ENCODE measurements around the gene TAPT1.
"Not testable (repeated sequence)": the region's sequence is repeated elsewhere in the genome, so short reads cannot be mapped to it uniquely, and the experiment has no call there.

The TAPT1 gene, protein sequence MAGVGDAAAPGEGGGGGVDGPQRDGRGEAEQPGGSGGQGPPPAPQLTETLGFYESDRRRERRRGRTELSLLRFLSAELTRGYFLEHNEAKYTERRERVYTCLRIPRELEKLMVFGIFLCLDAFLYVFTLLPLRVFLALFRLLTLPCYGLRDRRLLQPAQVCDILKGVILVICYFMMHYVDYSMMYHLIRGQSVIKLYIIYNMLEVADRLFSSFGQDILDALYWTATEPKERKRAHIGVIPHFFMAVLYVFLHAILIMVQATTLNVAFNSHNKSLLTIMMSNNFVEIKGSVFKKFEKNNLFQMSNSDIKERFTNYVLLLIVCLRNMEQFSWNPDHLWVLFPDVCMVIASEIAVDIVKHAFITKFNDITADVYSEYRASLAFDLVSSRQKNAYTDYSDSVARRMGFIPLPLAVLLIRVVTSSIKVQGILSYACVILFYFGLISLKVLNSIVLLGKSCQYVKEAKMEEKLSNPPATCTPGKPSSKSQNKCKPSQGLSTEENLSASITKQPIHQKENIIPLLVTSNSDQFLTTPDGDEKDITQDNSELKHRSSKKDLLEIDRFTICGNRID

DNA sequence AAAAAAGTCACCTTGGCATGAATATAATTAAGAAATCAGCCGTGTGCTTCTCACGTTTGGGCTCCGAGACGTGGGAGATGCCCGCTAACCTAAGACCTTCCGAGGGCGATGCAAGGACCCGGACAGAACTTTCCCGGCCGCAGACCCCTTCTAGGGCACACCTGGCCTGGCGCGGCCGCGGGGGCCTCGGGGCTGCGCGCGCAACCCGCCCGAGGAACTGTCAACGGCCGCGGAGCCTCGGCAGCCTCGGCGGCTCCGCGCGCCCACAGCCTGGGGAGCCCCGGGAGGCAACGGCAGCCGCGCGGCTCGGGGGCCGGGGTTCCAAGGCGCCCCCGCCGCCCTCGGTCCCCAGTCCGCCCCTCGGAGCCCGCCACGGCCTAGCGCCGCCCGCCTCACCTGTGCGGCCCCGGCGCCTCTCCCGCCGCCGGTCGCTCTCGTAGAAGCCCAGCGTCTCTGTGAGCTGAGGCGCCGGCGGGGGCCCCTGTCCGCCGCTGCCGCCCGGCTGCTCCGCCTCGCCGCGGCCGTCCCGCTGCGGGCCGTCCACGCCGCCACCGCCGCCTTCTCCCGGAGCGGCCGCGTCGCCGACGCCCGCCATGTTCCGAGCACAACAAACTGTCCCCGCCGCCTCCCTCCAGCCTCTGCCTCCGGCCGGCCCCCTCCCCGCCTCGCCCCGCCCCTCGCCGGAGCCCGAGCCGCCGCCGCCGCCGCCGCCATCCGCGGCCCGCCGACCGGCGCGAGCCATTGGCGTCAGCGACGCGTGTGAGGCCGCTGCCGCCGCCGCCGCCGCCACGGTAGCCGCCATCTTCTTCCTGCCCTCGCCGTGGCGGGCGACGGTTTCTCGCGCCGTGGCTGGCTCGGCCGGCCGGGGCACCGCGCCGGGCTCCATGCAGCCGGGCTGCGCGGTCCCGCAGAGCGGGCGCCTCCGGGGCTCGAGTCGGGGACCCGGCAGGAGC, at the start of gene TAPT1:
Gene TAPT1, minus strand, starts transcription at position 609 of the 953 bp plus-strand sequence. Its CDS starts 14 bp downstream, at position 595.
- DNase-seq, result peak; percentile 85
- H3K27ac Mint-ChIP-seq, result peak within 1 kb of the TSS; percentile 96
- H3K4me1 Mint-ChIP-seq, result peaks cover 69% of the 10 kb centered on the region
- ATAC-seq, result peak; percentile 73
- no peaks in the 10 kb centered on the region for H3K9me3 Mint-ChIP-seq
- H3K27me3 Mint-ChIP-seq, result no peaks in the 10 kb centered on the region
- H3K4me3 Mint-ChIP-seq, result peak within 1 kb of the TSS; percentile 90
- H3K36me3 Mint-ChIP-seq (ENCODE audit: low read depth), result peaks cover 16% of the 10 kb centered on the region

DNA sequence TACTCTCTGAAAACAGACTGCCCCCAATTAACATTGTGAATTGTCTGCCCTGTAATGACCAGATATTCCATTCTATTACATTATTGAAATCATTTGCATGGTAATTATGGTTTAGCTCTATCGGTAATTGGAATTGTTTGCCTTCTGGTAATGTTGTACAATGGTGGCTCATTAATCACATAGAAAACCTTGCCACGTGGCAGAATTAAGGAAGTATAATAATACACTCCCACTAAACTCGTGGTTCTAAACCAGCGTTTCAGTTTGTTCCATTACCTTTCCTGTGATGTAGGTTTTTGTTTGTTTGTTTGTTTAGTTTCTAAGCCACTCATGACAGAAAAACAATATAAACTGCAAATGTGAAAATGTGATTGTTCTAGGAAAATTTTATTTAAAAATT, 45.1 kb upstream of the TAPT1 start:
- no peak for ATAC-seq
- Mint-ChIP-seq H3K27ac (no peak overlapping the region), H3K4me1 (peaks cover 5% of the 10 kb centered on the region), H3K9me3 (peaks cover 3% of the 10 kb centered on the region), H3K4me3 (no peak overlapping the region), H3K36me3 (ENCODE audit: low read depth) (peaks cover 4% of the 10 kb centered on the region), H3K27me3 (peaks cover under 1% of the 10 kb centered on the region)
- no peak for DNase-seq

DNA sequence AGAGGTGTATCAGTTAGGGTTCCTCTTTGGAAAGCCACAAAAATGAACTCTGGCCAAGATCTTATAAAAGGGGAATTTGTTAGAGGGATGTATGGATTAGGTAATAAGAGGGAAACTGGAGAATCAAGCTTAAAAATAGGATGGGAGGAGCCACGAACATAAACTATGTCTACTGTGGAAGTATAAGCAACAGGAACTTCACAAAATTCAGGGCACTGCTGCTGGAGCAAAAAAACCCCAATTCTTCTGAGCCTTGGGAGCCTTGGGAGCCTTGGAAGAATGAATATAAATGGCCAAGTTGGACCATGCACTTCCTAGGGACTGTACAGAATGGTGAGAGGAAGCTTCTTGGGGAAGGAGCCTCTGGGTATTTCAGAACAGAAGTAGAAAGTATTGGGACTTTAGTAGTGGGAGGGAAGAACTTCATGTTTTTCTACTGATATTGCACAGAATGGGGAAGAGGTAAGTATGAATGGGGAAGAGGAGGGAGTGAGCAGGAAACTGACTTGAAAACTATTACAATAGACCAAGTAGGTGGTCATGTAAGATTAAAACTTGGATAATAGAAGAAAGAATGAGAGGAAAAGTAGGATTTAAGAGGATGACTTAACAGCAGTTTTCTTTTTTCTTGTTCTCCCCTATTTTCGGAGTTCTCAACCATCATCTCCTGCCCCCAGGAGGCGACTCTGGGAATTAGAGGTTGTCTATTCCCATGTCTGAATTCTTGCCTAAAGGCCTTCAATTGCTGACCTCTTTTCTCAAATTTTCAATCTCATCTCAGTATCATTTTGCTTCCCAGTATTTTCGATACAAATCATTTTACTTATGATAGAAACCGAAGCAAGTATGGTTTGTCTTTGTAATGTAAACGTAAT, 44.4 kb upstream of the TAPT1 start:
- DNase-seq (no peak), ATAC-seq (no peak)
- peaks cover 5% of the 10 kb centered on the region for H3K4me1 Mint-ChIP-seq
- no peaks in the 10 kb centered on the region for H3K27me3 Mint-ChIP-seq
- no peaks in the 10 kb centered on the region for H3K9me3 Mint-ChIP-seq
- no peaks in the 10 kb centered on the region for H3K36me3 Mint-ChIP-seq (ENCODE audit: low read depth)
- H3K27ac Mint-ChIP-seq, result no peak overlapping the region
- no peak overlapping the region for H3K4me3 Mint-ChIP-seq

- not testable (repeated sequence) for H3K27ac Mint-ChIP-seq; DNase-seq; H3K9me3 Mint-ChIP-seq; H3K27me3 Mint-ChIP-seq; H3K36me3 Mint-ChIP-seq (ENCODE audit: low read depth); ATAC-seq; H3K4me1 Mint-ChIP-seq; H3K4me3 Mint-ChIP-seq
Measured at GRCh38 chr4:16269742-16270453, 43.6 kb upstream of the TAPT1 start.

DNA sequence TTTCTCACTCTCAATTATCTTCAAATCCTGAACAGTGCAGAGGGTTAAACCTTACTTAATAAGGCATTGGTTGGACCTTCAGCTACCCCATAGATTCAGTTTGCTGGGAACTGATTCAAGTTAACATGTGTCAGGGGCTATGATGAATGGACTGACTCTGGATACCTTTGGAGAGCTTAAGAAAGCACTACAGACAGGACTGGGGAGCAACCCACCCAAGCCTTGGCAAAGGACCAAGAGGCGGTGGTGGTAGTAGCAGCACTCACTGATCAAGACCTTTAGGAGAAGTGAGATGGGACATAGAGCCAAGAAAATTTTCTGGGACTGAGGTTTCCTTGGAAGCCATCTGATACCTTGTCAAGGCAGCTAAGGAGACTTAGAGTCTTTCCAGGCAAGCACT, 43.0 kb upstream of the TAPT1 start:
- no peak for ATAC-seq
- H3K4me3 Mint-ChIP-seq, result no peak overlapping the region
- no peaks in the 10 kb centered on the region for H3K36me3 Mint-ChIP-seq (ENCODE audit: low read depth)
- H3K27ac Mint-ChIP-seq, result no peak overlapping the region
- DNase-seq, result no peak
- no peaks in the 10 kb centered on the region for H3K27me3 Mint-ChIP-seq
- H3K4me1 Mint-ChIP-seq, result peaks cover 11% of the 10 kb centered on the region
- no peaks in the 10 kb centered on the region for H3K9me3 Mint-ChIP-seq

GRCh38 chr4:16268290-16268689, 42.0 kb upstream of the TAPT1 start:
- DNase-seq (no peak), ATAC-seq (no peak)
- Mint-ChIP-seq H3K4me3 (no peak overlapping the region), H3K4me1 (peaks cover 14% of the 10 kb centered on the region), H3K36me3 (ENCODE audit: low read depth) (no peaks in the 10 kb centered on the region), H3K27me3 (no peaks in the 10 kb centered on the region), H3K27ac (no peak overlapping the region), H3K9me3 (no peaks in the 10 kb centered on the region)

GRCh38 chr4:16267639-16268038, 41.4 kb upstream of the TAPT1 start:
- Mint-ChIP-seq H3K4me3 (no peak overlapping the region), H3K27me3 (no peaks in the 10 kb centered on the region), H3K4me1 (peaks cover 14% of the 10 kb centered on the region), H3K36me3 (ENCODE audit: low read depth) (no peaks in the 10 kb centered on the region), H3K27ac (no peak overlapping the region), H3K9me3 (no peaks in the 10 kb centered on the region)
- ATAC-seq (no peak), DNase-seq (no peak)

GRCh38 chr4:16265820-16266219, 39.5 kb upstream of the TAPT1 start:
- Mint-ChIP-seq H3K4me3 (no peak overlapping the region), H3K36me3 (ENCODE audit: low read depth) (peaks cover 2% of the 10 kb centered on the region), H3K4me1 (peaks cover 28% of the 10 kb centered on the region), H3K9me3 (no peaks in the 10 kb centered on the region), H3K27me3 (no peaks in the 10 kb centered on the region), H3K27ac (no peak overlapping the region)
- no peak for DNase-seq
- no peak for ATAC-seq

DNA sequence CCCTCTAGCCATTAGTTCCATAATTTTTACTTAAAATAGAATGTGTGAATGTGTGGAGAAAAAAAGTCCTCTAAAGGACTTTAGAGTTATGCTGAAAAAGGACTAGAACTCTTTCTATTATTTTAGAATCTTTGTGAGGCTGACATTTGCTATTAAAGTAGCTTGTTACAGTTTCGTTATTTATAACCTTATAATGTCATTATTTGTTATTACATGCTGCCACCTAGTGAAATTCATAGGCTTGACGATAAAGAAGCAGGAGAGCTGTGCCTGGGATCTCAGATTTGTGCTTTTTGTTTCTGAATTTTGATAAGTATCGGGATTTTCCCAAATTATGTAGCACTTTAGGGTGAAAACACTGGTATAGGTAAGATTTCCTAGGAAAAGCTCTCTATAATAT, 38.5 kb upstream of the TAPT1 start:
- H3K27me3 Mint-ChIP-seq, result no peaks in the 10 kb centered on the region
- peaks cover 6% of the 10 kb centered on the region for H3K9me3 Mint-ChIP-seq
- DNase-seq (no peak), ATAC-seq (peak; percentile 70)
- no peak overlapping the region for H3K4me3 Mint-ChIP-seq
- peaks cover 4% of the 10 kb centered on the region for H3K36me3 Mint-ChIP-seq (ENCODE audit: low read depth)
- no peak overlapping the region for H3K27ac Mint-ChIP-seq
- peaks cover 33% of the 10 kb centered on the region for H3K4me1 Mint-ChIP-seq

DNA sequence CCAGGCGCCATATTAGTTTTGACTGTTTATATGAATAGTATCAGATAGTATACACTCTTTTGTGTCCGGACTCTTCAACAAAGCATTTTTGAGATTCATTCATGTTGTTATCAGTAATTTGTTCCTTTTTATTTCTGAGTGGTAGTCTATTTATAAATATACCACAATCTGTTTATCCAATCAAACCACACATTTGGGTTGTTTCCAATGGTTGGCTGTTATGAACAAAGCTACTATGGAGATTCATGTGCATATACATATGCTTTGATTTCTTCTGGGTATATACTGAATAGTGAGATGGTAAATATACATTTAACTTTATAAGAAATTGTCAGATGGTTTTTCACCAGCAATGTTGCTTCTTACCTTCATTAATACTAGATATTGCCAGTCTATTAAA, 36.8 kb upstream of the TAPT1 start:
- H3K4me3 Mint-ChIP-seq, result no peak overlapping the region
- no peak overlapping the region for H3K27ac Mint-ChIP-seq
- ATAC-seq, result no peak

GRCh38 chr4:16262188-16262587, 35.9 kb upstream of the TAPT1 start:
- Mint-ChIP-seq H3K36me3 (ENCODE audit: low read depth) (peaks cover 10% of the 10 kb centered on the region), H3K4me3 (no peak overlapping the region), H3K9me3 (peaks cover 6% of the 10 kb centered on the region), H3K27me3 (no peaks in the 10 kb centered on the region), H3K4me1 (peaks cover 44% of the 10 kb centered on the region), H3K27ac (no peak overlapping the region)
- DNase-seq, result no peak
- ATAC-seq, result no peak

More for the DNA sequence above, 36.8 kb upstream of the TAPT1 start:
- H3K36me3 Mint-ChIP-seq (ENCODE audit: low read depth), result peaks cover 4% of the 10 kb centered on the region
- no peaks in the 10 kb centered on the region for H3K27me3 Mint-ChIP-seq
- H3K9me3 Mint-ChIP-seq, result peaks cover 6% of the 10 kb centered on the region
- no peak for DNase-seq
- H3K4me1 Mint-ChIP-seq, result peaks cover 40% of the 10 kb centered on the region

DNA sequence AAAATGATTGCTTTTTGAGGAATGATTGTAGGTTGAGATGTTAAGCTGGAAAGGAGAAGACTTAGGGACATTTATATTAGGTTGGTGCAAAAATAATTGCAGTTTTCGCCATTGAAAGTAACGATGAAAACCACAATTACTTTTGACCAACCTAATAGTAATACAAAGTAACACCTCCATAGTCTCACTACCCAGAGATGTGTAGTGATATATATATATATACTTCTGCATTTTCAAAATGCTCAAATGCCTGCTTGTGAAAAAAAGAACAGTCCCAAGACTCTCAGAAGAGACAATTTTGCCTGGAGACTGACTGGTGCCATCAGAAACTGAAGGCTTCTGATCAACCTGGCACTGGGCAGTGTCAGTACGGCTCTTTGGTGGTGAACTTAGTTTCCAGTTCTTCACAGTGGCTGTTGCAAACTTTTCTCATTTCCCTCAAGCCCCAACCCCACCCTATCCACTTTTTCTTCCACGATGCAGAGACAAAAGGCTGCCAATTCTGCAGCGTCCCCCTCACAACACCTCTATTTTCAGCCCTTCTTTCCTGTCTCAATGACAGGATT, 35.1 kb upstream of the TAPT1 start:
- Mint-ChIP-seq H3K36me3 (ENCODE audit: low read depth) (peaks cover 12% of the 10 kb centered on the region), H3K27me3 (no peaks in the 10 kb centered on the region), H3K9me3 (peaks cover 6% of the 10 kb centered on the region), H3K4me1 (peaks cover 44% of the 10 kb centered on the region), H3K4me3 (no peak overlapping the region), H3K27ac (no peak overlapping the region)
- ATAC-seq (no peak), DNase-seq (no peak)

DNA sequence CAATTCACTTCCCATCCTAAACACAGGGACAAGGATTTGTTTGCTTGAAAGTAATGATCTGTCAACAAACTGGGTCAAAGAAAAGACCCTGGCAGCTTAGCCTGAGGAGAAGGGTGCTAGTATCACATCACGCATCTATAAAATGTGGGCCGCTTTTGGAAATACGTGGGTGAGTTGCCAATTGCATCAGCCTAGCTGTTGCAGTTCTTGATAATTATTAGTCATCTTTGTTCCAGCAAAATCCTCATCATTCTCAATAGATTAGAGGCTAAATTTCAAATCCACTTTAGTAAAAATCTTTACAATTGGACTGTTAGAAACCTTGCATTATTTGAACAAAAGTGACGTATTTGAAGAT, 33.6 kb upstream of the TAPT1 start:
- Mint-ChIP-seq H3K4me1 (peaks cover 45% of the 10 kb centered on the region), H3K36me3 (ENCODE audit: low read depth) (peaks cover 21% of the 10 kb centered on the region), H3K4me3 (no peak overlapping the region), H3K27ac (peak overlapping the region; percentile 69), H3K27me3 (no peaks in the 10 kb centered on the region), H3K9me3 (peaks cover 6% of the 10 kb centered on the region)
- ATAC-seq, result peak; percentile 80
- peak; percentile 27 for DNase-seq
